K562 (cell line): ENCODE results near the gene GLYAT. TPM values are rescaled to one million over a fixed set of nuclear protein-coding genes. Genes with fewer than 3 reads are reported as not detected.

Experiments
- AFF1 ChIP-seq, 2 experiments: fragments of 450-650 bp; IDR thresholded peaks; 2 replicates each; pipeline ENCODE4 v1.6.1; 2018; ENCODE audit warnings: mild to moderate bottlenecking in 2 of 2, low read depth in 1 of 2; ENCODE audit not compliant: partially characterized antibody in 2 of 2
- CCAR2 ChIP-seq: fragments of 200-400 bp; formaldehyde crosslinking; IDR thresholded peaks from 2 replicates; pipeline ENCODE4 v1.6.1; 2017; ENCODE audit warnings: mild to moderate bottlenecking, low read depth, low read length
- CHCHD3 ChIP-seq: fragments of 250-450 bp; sonication (Bioruptor Pico); IDR thresholded peaks from 2 replicates; pipeline ENCODE4 v2.1.2; 2022; ENCODE audit warnings: mild to moderate bottlenecking
- DLX4 ChIP-seq: fragments of 250-450 bp; sonication (Bioruptor Pico); IDR thresholded peaks from 2 replicates; pipeline ENCODE4 v1.6.1; 2021; ENCODE audit warnings: mild to moderate bottlenecking
- ELF2 ChIP-seq: fragments of 250-450 bp; sonication (Bioruptor Pico); IDR thresholded peaks from 2 replicates; pipeline ENCODE4 v1.5.0; 2021; ENCODE audit warnings: mild to moderate bottlenecking
- GABPB2 ChIP-seq: fragments of 250-450 bp; sonication (Bioruptor Pico); conservative IDR thresholded peaks from 2 replicates; pipeline ENCODE4 v1.5.1; 2021; ENCODE audit warnings: mild to moderate bottlenecking
- GTF3C2 ChIP-seq: IDR thresholded peaks from 3 replicates; pipeline ENCODE4 v1.6.1; 2011; ENCODE audit warnings: borderline replicate concordance, mild to moderate bottlenecking, moderate library complexity; ENCODE audit not compliant: insufficient read length; ENCODE audit errors: extremely low read depth
- HINFP ChIP-seq: fragments of 450-650 bp; conservative IDR thresholded peaks from 2 replicates; pipeline ENCODE4 v1.6.1; 2016; ENCODE audit warnings: missing genetic modification characterization, low read depth, mild to moderate bottlenecking, control low read depth, missing compliant biosample characterization
- IRF9 ChIP-seq: fragments of 450-650 bp; IDR thresholded peaks from 2 replicates; pipeline ENCODE4 v1.6.1; 2016; ENCODE audit warnings: missing biosample characterization, missing genetic modification characterization
- L3MBTL2 ChIP-seq: fragments of 450-650 bp; IDR thresholded peaks from 2 replicates; pipeline ENCODE4 v1.6.1; 2016; ENCODE audit warnings: mild to moderate bottlenecking, moderate library complexity
- MAFK ChIP-seq: IDR thresholded peaks from 2 replicates; pipeline ENCODE4 v1.6.1; 2011; ENCODE audit warnings: low read length, improper control_type of control experiment
- NFXL1 ChIP-seq: fragments of 450-650 bp; formaldehyde crosslinking; IDR thresholded peaks from 2 replicates; pipeline ENCODE4 v1.4.0; 2021; ENCODE audit warnings: mild to moderate bottlenecking
- NKRF ChIP-seq: fragments of 450-650 bp; IDR thresholded peaks from 2 replicates; pipeline ENCODE4 v1.6.1; 2016; ENCODE audit warnings: borderline replicate concordance
- RB1 ChIP-seq: fragments of 450-650 bp; IDR thresholded peaks from 2 replicates; pipeline ENCODE4 v1.6.1; 2017; ENCODE audit warnings: low read depth, mild to moderate bottlenecking
- SIRT6 ChIP-seq: IDR thresholded peaks from one replicate; pipeline ENCODE4 v1.6.1; 2012; ENCODE audit warnings: low read depth, mild to moderate bottlenecking, control low read depth, inconsistent platforms, low read length, moderate library complexity
- TAF7 ChIP-seq: fragments of 450-650 bp; IDR thresholded peaks from 2 replicates; pipeline ENCODE4 v1.6.1; 2016; ENCODE audit warnings: missing genetic modification characterization, missing compliant biosample characterization
- ZKSCAN1 ChIP-seq: fragments of 150-350 bp; IDR thresholded peaks from 2 replicates; pipeline ENCODE4 v1.6.1; 2016; ENCODE audit warnings: low read depth, low read length
- polyA plus RNA-seq, 8 experiments: library from polyadenylated mRNA; depleted of rRNA in 4 of 8; stranded (reverse) in 5 of 8; unstranded in 3 of 8; fragments of >200 nt; fragmentation: Nextera tagmentation in 2 of 8; fragmentation: Illumina TruSeq in 1 of 8; extraction: Ambion mirVana in 2 of 8; extraction: Trizol in 1 of 8; gene quantifications; 2 replicates each; pipeline versions ENCODE4 v1.2.1 to v1.2.3, GENCODE V29; 2011 to 2014; ENCODE audit warnings: inconsistent platforms in 1 of 8, missing spikeins in 1 of 8
- total RNA-seq, 7 experiments: library from RNA; depleted of rRNA in 6 of 7; stranded (reverse); fragments of >200 nt in 6 of 7; fragmentation: Illumina TruSeq in 2 of 7; extraction: Trizol in 2 of 7; gene quantifications; 2 replicates each; pipeline versions ENCODE4 v1.2.1 to v1.2.3, GENCODE V29; 2011 to 2021; ENCODE audit warnings: low replicate concordance in 1 of 7

GLYAT gene
- total and polyA plus RNA-seq, 9 of the 15 experiments (the other 6 are each of a cell fraction or from before 2014, with no cell fraction given), result not detected

GRCh38 chr11:58769308-58769707 lies 37.6 kb upstream of the GLYAT start (continued):
- TF ChIP-seq HINFP, result no peak
- no peak for TF ChIP-seq TAF7 (tag)
- no peak for TF ChIP-seq DLX4
- no peak for TF ChIP-seq SIRT6
- no peak for TF ChIP-seq ELF2 (CRISPR knock-in tag)
- TF ChIP-seq GTF3C2, result no peak
- TF ChIP-seq RB1, result no peak
- TF ChIP-seq CHCHD3 (CRISPR knock-in tag), result no peak
- no peak for TF ChIP-seq NFXL1 (CRISPR knock-in tag)
- TF ChIP-seq AFF1 (IDR thresholded peaks at IDR 0.05; ENCODE audit: low read depth in 1 of 2, partially characterized antibody in 2 of 2), result no peak
- no peak for TF ChIP-seq ZKSCAN1
- no peak for TF ChIP-seq NKRF
- TF ChIP-seq MAFK, result no peak
- TF ChIP-seq IRF9 (tag), result no peak
- TF ChIP-seq CCAR2, result no peak
- no peak for TF ChIP-seq GABPB2
- peak; percentile 10; the same call in 1 of the 2 replicates for TF ChIP-seq L3MBTL2
